ENCODE data around the gene NPFFR1.

DNA sequence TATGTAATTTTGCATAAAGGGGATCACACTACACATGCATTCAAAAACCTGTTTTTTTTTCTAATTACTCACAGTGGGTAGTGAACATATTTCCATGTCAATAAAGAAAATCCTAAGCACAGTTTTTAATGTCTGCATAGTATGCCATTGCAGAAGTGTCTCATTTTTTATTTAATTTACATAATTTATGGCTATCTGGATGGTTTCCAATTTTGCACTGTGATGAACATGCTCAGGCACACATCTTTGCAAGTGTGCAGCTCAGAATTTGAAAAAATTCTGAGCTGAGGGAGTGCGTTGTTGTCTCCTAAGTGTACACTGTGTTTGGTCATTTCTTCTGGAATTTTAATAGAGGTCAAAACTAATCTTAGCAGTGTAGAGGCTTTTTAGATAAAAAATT is 2.2 kb downstream of the NPFFR1 start:
- TF ChIP-seq BRCA1 (IDR thresholded peaks at IDR 0.05; ENCODE audit: low read depth, low read length) (no peak), EZH2 (IDR thresholded peaks at IDR 0.05; ENCODE audit: borderline replicate concordance, control insufficient read depth, low read depth, low read length) (no peak), BHLHE40 (IDR thresholded peaks at IDR 0.05; ENCODE audit: borderline replicate concordance in 1 of 2, low read depth in 2 of 2, low read length in 1 of 2) (no peak), POLR2AphosphoS2 (IDR thresholded peaks at IDR 0.05; ENCODE audit: low read depth, low read length) (no peak), MYC (IDR thresholded peaks at IDR 0.05; ENCODE audit: insufficient read depth, insufficient read length, insufficient replicate concordance, low read length, severe bottlenecking) (no peak), FOXM1 (IDR thresholded peaks at IDR 0.05; ENCODE audit: low read depth, low read length) (no peak), FOS (IDR thresholded peaks at IDR 0.05; ENCODE audit: borderline replicate concordance, extremely low read depth, insufficient read length) (no peak), TCF3 (IDR thresholded peaks at IDR 0.05; ENCODE audit: borderline replicate concordance, insufficient read depth, low read depth, low read length) (no peak), RCOR1 (conservative IDR thresholded peaks at IDR 0.05; ENCODE audit: low read depth, low read length) (no peak), TCF12 (IDR thresholded peaks at IDR 0.05; ENCODE audit: low read depth, low read length) (no peak)
- TF ChIP-seq, protein P1, sequence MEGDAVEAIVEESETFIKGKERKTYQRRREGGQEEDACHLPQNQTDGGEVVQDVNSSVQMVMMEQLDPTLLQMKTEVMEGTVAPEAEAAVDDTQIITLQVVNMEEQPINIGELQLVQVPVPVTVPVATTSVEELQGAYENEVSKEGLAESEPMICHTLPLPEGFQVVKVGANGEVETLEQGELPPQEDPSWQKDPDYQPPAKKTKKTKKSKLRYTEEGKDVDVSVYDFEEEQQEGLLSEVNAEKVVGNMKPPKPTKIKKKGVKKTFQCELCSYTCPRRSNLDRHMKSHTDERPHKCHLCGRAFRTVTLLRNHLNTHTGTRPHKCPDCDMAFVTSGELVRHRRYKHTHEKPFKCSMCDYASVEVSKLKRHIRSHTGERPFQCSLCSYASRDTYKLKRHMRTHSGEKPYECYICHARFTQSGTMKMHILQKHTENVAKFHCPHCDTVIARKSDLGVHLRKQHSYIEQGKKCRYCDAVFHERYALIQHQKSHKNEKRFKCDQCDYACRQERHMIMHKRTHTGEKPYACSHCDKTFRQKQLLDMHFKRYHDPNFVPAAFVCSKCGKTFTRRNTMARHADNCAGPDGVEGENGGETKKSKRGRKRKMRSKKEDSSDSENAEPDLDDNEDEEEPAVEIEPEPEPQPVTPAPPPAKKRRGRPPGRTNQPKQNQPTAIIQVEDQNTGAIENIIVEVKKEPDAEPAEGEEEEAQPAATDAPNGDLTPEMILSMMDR (IDR thresholded peaks at IDR 0.05 in 2 of 3, conservative IDR thresholded peaks at IDR 0.05 in 1 of 3; ENCODE audit: control insufficient read depth in 2 of 3, extremely low read depth in 1 of 3, insufficient read depth in 1 of 3, low read depth in 3 of 3, low read length in 3 of 3), result no peak
- TF ChIP-seq, protein P2, sequence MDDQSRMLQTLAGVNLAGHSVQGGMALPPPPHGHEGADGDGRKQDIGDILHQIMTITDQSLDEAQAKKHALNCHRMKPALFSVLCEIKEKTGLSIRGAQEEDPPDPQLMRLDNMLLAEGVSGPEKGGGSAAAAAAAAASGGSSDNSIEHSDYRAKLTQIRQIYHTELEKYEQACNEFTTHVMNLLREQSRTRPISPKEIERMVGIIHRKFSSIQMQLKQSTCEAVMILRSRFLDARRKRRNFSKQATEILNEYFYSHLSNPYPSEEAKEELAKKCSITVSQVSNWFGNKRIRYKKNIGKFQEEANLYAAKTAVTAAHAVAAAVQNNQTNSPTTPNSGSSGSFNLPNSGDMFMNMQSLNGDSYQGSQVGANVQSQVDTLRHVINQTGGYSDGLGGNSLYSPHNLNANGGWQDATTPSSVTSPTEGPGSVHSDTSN (IDR thresholded peaks at IDR 0.05; ENCODE audit: insufficient replicate concordance, low read depth, low read length), result no peak
- TF ChIP-seq, protein P3, sequence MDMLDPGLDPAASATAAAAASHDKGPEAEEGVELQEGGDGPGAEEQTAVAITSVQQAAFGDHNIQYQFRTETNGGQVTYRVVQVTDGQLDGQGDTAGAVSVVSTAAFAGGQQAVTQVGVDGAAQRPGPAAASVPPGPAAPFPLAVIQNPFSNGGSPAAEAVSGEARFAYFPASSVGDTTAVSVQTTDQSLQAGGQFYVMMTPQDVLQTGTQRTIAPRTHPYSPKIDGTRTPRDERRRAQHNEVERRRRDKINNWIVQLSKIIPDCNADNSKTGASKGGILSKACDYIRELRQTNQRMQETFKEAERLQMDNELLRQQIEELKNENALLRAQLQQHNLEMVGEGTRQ (IDR thresholded peaks at IDR 0.05; ENCODE audit: borderline replicate concordance, low read depth, low read length), result no peak
- TF ChIP-seq, protein P4, sequence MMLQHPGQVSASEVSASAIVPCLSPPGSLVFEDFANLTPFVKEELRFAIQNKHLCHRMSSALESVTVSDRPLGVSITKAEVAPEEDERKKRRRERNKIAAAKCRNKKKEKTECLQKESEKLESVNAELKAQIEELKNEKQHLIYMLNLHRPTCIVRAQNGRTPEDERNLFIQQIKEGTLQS (IDR thresholded peaks at IDR 0.05; ENCODE audit: borderline replicate concordance, extremely low read depth, low read depth, low read length), result no peak
